SK-N-SH (cell line): ENCODE results near the gene LRTM1. TPM values are rescaled to one million over a fixed set of nuclear protein-coding genes. Genes with fewer than 3 reads are reported as not detected.
A peak's percentile ranks its signal among the peaks of the same experiment; 100 is the strongest.

Experiments
- CTCF ChIA-PET: fragments of 300-600, 350-600 bp; formaldehyde crosslinking; extraction: SDS; loops from one replicate; lab custom pipeline; 2021; lab: Yijun Ruan, JAX
- POLR2A ChIA-PET: fragments of 350-600 bp; sonication (Branson Sonifier 250); formaldehyde crosslinking; extraction: SDS; loops from one replicate; lab custom pipeline; 2020; ENCODE audit warnings: antibody characterized with exemption, inconsistent platforms; lab: Yijun Ruan, JAX
- DNase-seq: peaks from one replicate; pipeline ENCODE4 v3.0.0; 2012
- H2AFZ ChIP-seq: fragments of 200-600 bp; sonication (generic); 2 replicates; pipeline ENCODE4 v1.8.1; 2016; ENCODE audit warnings: antibody characterized with exemption, mild to moderate bottlenecking, low read depth
- H3F3A ChIP-seq: fragments of 200-600 bp; sonication (generic); replicated peaks from 2 replicates; pipeline ENCODE3; 2016; ENCODE audit warnings: antibody characterized with exemption, mild to moderate bottlenecking; ENCODE audit not compliant: insufficient read depth
- H3K27ac ChIP-seq, 2 experiments: fragments of 200-500 bp in 1 of 2; fragments of 200-600 bp in 1 of 2; sonication (Bioruptor generic) in 1 of 2; sonication (generic), shearing (Covaris generic) in 1 of 2; 2 replicates each; pipeline versions ENCODE4 v1.5.1 to v1.6.1; 2014 to 2016; ENCODE audit warnings: low read depth in 2 of 2, inconsistent platforms in 1 of 2, low read length in 1 of 2, mild to moderate bottlenecking in 1 of 2, mixed read lengths in 1 of 2
- H3K27me3 ChIP-seq: fragments of 200-600 bp; sonication (generic), shearing (Covaris generic); 2 replicates; pipeline ENCODE4 v1.6.1; 2016; ENCODE audit warnings: mixed run types; ENCODE audit not compliant: insufficient read depth
- H3K36me3 ChIP-seq, 2 experiments: fragments of 200-500 bp in 1 of 2; fragments of 200-600 bp in 1 of 2; sonication (Bioruptor generic) in 1 of 2; sonication (generic) in 1 of 2; replicated peaks in 1 of 2; 2 replicates each; pipeline versions ENCODE3 to v1.5.1; 2014 to 2016; ENCODE audit warnings: low read length in 1 of 2, mild to moderate bottlenecking in 1 of 2; ENCODE audit not compliant: insufficient read depth in 2 of 2, control insufficient read depth in 1 of 2
- H3K4me1 ChIP-seq, 2 experiments: fragments of 200-500 bp in 1 of 2; fragments of 200-600 bp in 1 of 2; sonication (Bioruptor generic) in 1 of 2; sonication (generic), shearing (Covaris generic) in 1 of 2; 2 replicates each; pipeline versions ENCODE4 v1.5.1 to v1.6.1; 2014 to 2016; ENCODE audit warnings: low read depth in 1 of 2, low read length in 1 of 2, mixed run types in 1 of 2; ENCODE audit not compliant: insufficient read depth in 2 of 2, control insufficient read depth in 1 of 2
- H3K4me2 ChIP-seq: fragments of 200-600 bp; sonication (generic), shearing (Covaris generic); 2 replicates; pipeline ENCODE4 v1.6.1; 2017; ENCODE audit warnings: mixed run types
- H3K4me3 ChIP-seq, 2 experiments: fragments of 200-500 bp in 1 of 2; fragments of 200-600 bp in 1 of 2; sonication (Bioruptor generic) in 1 of 2; sonication (generic), shearing (Covaris generic) in 1 of 2; 2 replicates each; pipeline versions ENCODE4 v1.5.1 to v1.8.1; 2014 to 2016; ENCODE audit warnings: low read depth in 2 of 2, inconsistent platforms in 1 of 2, low read length in 1 of 2, mild to moderate bottlenecking in 1 of 2, mixed read lengths in 1 of 2, moderate library complexity in 1 of 2
- H3K79me2 ChIP-seq: fragments of 200-600 bp; sonication (generic); 2 replicates; pipeline ENCODE4 v1.8.1; 2017; ENCODE audit warnings: mild to moderate bottlenecking; ENCODE audit not compliant: insufficient read depth
- H3K9ac ChIP-seq: fragments of 200-600 bp; sonication (generic); 2 replicates; pipeline ENCODE4 v1.6.1; 2017; ENCODE audit warnings: mixed run types
- H3K9me2 ChIP-seq: fragments of 200-600 bp; sonication (generic); 2 replicates; pipeline ENCODE4 v1.6.1; 2017; ENCODE audit warnings: mixed run types
- H3K9me3 ChIP-seq: fragments of 200-600 bp; sonication (generic); 2 replicates; pipeline ENCODE4 v1.6.1; 2017; ENCODE audit warnings: mixed run types, mild to moderate bottlenecking, moderate library complexity
- H4K20me1 ChIP-seq: fragments of 200-600 bp; sonication (generic); 2 replicates; pipeline ENCODE4 v1.6.1; 2017; ENCODE audit warnings: mild to moderate bottlenecking, mixed run types; ENCODE audit not compliant: insufficient read depth
- CHD2 ChIP-seq: fragments of 150-350 bp; IDR thresholded peaks from 2 replicates; pipeline ENCODE4 v1.6.1; 2018; ENCODE audit warnings: low read length; ENCODE audit not compliant: partially characterized antibody
- ELF1 ChIP-seq: IDR thresholded peaks from 2 replicates; pipeline ENCODE4 v1.4.0; 2012
- EP300 ChIP-seq, 2 experiments: IDR thresholded peaks; 2 replicates each; pipeline versions ENCODE4 v1.4.0 to v1.6.1; 2012; ENCODE audit warnings: borderline replicate concordance in 1 of 2, low read depth in 1 of 2, low read length in 1 of 2
- EZH2phosphoT487 ChIP-seq: fragments of 200-600 bp; sonication (generic); IDR thresholded peaks from 2 replicates; pipeline ENCODE4 v1.6.1; 2017; ENCODE audit warnings: low read depth, mixed run types, mild to moderate bottlenecking, antibody characterized with exemption, moderate library complexity, borderline replicate concordance
- FOSL2 ChIP-seq: IDR thresholded peaks from 2 replicates; pipeline ENCODE4 v1.4.0; 2012; ENCODE audit warnings: low read depth, mild to moderate bottlenecking, moderate library complexity, borderline replicate concordance
- FOXJ3 ChIP-seq: sonication (generic); formaldehyde crosslinking; IDR thresholded peaks from 2 replicates; pipeline ENCODE4 v1.5.1; 2020; ENCODE audit warnings: mild to moderate bottlenecking, missing genetic modification reagents
- FOXM1 ChIP-seq: IDR thresholded peaks from 2 replicates; pipeline ENCODE4 v1.4.0; 2012; ENCODE audit warnings: low read depth, mild to moderate bottlenecking
- GABPA ChIP-seq: IDR thresholded peaks from 2 replicates; pipeline ENCODE4 v1.4.0; 2012; ENCODE audit warnings: low read depth, mild to moderate bottlenecking
- GATA2 ChIP-seq: sonication (generic); formaldehyde crosslinking; IDR thresholded peaks from 2 replicates; pipeline ENCODE4 v1.5.0; 2020; ENCODE audit warnings: mild to moderate bottlenecking, missing genetic modification reagents
- JUND ChIP-seq: IDR thresholded peaks from 2 replicates; pipeline ENCODE4 v1.4.0; 2012
- MEF2A ChIP-seq: IDR thresholded peaks from 2 replicates; pipeline ENCODE4 v1.4.0; 2012; ENCODE audit warnings: low read depth, borderline replicate concordance
- MXI1 ChIP-seq: IDR thresholded peaks from 2 replicates; pipeline ENCODE4 v1.6.1; 2012; ENCODE audit warnings: mild to moderate bottlenecking, low read depth, low read length, improper control_type of control experiment
- NFIC ChIP-seq: IDR thresholded peaks from 2 replicates; pipeline ENCODE4 v1.4.0; 2012; ENCODE audit warnings: borderline replicate concordance
- POLR2AphosphoS5 ChIP-seq: IDR thresholded peaks from 2 replicates; pipeline ENCODE4 v1.6.1; 2012; ENCODE audit warnings: low read depth, low read length
- RAD21 ChIP-seq: IDR thresholded peaks from 2 replicates; pipeline ENCODE4 v1.6.1; 2012; ENCODE audit warnings: mild to moderate bottlenecking, low read length
- RCOR1 ChIP-seq: fragments of 150-350 bp; IDR thresholded peaks from 2 replicates; pipeline ENCODE4 v1.6.1; 2017; ENCODE audit warnings: antibody characterized with exemption, low read length
- RFX5 ChIP-seq: IDR thresholded peaks from 2 replicates; pipeline ENCODE4 v1.6.1; 2012; ENCODE audit warnings: mild to moderate bottlenecking, improper control_type of control experiment, low read length
- RXRA ChIP-seq: IDR thresholded peaks from 2 replicates; pipeline ENCODE4 v1.4.0; 2012; ENCODE audit warnings: low read depth, mild to moderate bottlenecking, borderline replicate concordance
- SMC3 ChIP-seq: IDR thresholded peaks from 2 replicates; pipeline ENCODE4 v1.6.1; 2012; ENCODE audit warnings: low read depth, low read length, improper control_type of control experiment
- TAF1 ChIP-seq: IDR thresholded peaks from 2 replicates; pipeline ENCODE4 v1.6.1; 2012; ENCODE audit warnings: low read depth, mild to moderate bottlenecking, low read length, moderate library complexity, borderline replicate concordance
- TEAD4 ChIP-seq: IDR thresholded peaks from 2 replicates; pipeline ENCODE4 v1.4.0; 2012; ENCODE audit warnings: mild to moderate bottlenecking, borderline replicate concordance; ENCODE audit not compliant: insufficient read depth
- YY1 ChIP-seq: IDR thresholded peaks from 2 replicates; pipeline ENCODE4 v1.4.0; 2012; ENCODE audit warnings: low read depth, mild to moderate bottlenecking
- WGBS: methylation state at CpG from one replicate; pipeline ENCODE4 v1.1.6; 2017; ENCODE audit warnings: low lambda C conversion rate; 5-methylcytosine and 5-hydroxymethylcytosine counted together
- polyA plus RNA-seq, 3 experiments: library from polyadenylated mRNA; depleted of rRNA; stranded (reverse); fragments of >200 nt; gene quantifications; 2 replicates each; pipeline ENCODE4 v1.2.3, GENCODE V29; 2012
- TF ChIP-seq, protein P1 (sequence below): IDR thresholded peaks from 2 replicates; pipeline ENCODE4 v1.6.1; 2012; ENCODE audit warnings: mild to moderate bottlenecking, low read depth, low read length, moderate library complexity
- TF ChIP-seq, protein P2 (sequence below): fragments of 200-600 bp; sonication (generic); IDR thresholded peaks from 2 replicates; pipeline ENCODE4 v1.6.1; 2017; ENCODE audit warnings: antibody characterized with exemption, mild to moderate bottlenecking, moderate library complexity
- TF ChIP-seq, protein P3 (sequence below): IDR thresholded peaks from 2 replicates; pipeline ENCODE4 v1.4.0; 2012; ENCODE audit warnings: low read depth
- TF ChIP-seq, protein P4 (sequence below): IDR thresholded peaks from 2 replicates; pipeline ENCODE4; 2012
- TF ChIP-seq, protein P5 (sequence below): fragments of 150-350 bp; IDR thresholded peaks from 2 replicates; pipeline ENCODE4 v1.6.1; 2017; ENCODE audit warnings: antibody characterized with exemption, low read length, low read depth, borderline replicate concordance

Gene LRTM1
- polyA plus RNA-seq, 1 of the 3 experiments (the other 2 are of a cell fraction), result 0.03 TPM

DNA sequence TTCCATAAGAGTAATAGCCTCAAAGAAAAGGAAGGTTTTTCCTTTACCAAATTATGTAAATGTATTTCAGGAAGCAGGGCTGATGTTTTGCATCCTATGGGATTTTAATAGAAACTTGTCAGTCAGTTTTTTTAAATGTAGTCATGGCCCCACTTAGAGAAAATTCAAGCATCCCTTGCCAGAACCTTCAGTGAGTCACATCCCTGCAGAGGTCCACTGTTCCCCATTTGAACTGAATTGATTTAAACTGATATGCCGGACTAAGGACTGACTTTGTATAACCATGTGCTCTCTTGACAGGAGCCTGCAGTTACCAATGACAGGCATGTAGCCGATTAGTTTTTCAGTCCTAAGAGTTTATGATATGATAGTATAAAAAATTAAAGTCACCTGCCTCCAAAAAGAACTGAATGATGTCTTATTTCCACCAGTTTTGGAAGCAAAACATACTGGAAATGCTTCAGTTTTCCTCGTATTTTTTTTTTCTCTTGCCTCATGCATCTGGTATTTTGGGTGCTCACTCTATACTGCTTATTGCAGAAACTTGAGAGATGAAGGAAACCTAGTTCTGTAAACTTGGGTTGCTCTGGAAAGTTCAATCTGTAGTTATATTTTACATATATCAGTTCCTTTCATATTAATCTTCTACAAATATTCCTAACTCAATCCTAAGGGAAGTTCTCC, 30.7 kb downstream of the LRTM1 start:
- CTCF ChIA-PET, result no interaction called here
- POLR2A ChIA-PET, result no interaction called here
- 17% methylated on average over 3 of the region's 3 CpGs for WGBS
- Histone ChIP-seq H3K4me1 (peaks cover 3 to 28% of the 10 kb centered on the region in 2 experiments; a peak in 3 of 4 replicates), H3K4me2 (peak overlapping the region; percentile 67), H3K9ac (peak overlapping the region; percentile 53), H4K20me1 (no peaks in the 10 kb centered on the region), H3K27ac (peak overlapping the region in 1 of 2 experiments; percentile 90; a peak in 3 of 4 replicates), H2AFZ (peak overlapping the region; percentile 67; the same call in 1 of the 2 replicates), H3F3A (peaks cover 37% of the 10 kb centered on the region), H3K27me3 (no peaks in the 10 kb centered on the region), H3K4me3 (no peak overlapping the region), H3K79me2 (no peaks in the 10 kb centered on the region), H3K36me3 (no peaks in the 10 kb centered on the region), H3K9me2 (no peaks in the 10 kb centered on the region), H3K9me3 (no peaks in the 10 kb centered on the region)
- no peak for DNase-seq
- TF ChIP-seq POLR2AphosphoS5, result no peak; the same call in 1 of the 2 replicates
- peak; percentile 58; the same call in 1 of the 2 replicates for TF ChIP-seq MXI1
- no peak for TF ChIP-seq GABPA
- TF ChIP-seq, protein P1, sequence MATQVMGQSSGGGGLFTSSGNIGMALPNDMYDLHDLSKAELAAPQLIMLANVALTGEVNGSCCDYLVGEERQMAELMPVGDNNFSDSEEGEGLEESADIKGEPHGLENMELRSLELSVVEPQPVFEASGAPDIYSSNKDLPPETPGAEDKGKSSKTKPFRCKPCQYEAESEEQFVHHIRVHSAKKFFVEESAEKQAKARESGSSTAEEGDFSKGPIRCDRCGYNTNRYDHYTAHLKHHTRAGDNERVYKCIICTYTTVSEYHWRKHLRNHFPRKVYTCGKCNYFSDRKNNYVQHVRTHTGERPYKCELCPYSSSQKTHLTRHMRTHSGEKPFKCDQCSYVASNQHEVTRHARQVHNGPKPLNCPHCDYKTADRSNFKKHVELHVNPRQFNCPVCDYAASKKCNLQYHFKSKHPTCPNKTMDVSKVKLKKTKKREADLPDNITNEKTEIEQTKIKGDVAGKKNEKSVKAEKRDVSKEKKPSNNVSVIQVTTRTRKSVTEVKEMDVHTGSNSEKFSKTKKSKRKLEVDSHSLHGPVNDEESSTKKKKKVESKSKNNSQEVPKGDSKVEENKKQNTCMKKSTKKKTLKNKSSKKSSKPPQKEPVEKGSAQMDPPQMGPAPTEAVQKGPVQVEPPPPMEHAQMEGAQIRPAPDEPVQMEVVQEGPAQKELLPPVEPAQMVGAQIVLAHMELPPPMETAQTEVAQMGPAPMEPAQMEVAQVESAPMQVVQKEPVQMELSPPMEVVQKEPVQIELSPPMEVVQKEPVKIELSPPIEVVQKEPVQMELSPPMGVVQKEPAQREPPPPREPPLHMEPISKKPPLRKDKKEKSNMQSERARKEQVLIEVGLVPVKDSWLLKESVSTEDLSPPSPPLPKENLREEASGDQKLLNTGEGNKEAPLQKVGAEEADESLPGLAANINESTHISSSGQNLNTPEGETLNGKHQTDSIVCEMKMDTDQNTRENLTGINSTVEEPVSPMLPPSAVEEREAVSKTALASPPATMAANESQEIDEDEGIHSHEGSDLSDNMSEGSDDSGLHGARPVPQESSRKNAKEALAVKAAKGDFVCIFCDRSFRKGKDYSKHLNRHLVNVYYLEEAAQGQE, result no peak
- TF ChIP-seq NFIC, result peak; percentile 81
- no peak for TF ChIP-seq SMC3
- TF ChIP-seq ELF1, result no peak
- no peak for TF ChIP-seq CHD2
- TF ChIP-seq MEF2A, result peak; percentile 67
- no peak for TF ChIP-seq RCOR1
- no peak for TF ChIP-seq RAD21
- TF ChIP-seq RFX5, result no peak
- TF ChIP-seq FOXM1, result peak; percentile 43; the same call in 1 of the 2 replicates
- TF ChIP-seq EZH2phosphoT487, result no peak
- TF ChIP-seq FOSL2, result peak; percentile 82
- peak; percentile 58; the same call in 1 of the 2 replicates for TF ChIP-seq JUND
- TF ChIP-seq, protein P2, sequence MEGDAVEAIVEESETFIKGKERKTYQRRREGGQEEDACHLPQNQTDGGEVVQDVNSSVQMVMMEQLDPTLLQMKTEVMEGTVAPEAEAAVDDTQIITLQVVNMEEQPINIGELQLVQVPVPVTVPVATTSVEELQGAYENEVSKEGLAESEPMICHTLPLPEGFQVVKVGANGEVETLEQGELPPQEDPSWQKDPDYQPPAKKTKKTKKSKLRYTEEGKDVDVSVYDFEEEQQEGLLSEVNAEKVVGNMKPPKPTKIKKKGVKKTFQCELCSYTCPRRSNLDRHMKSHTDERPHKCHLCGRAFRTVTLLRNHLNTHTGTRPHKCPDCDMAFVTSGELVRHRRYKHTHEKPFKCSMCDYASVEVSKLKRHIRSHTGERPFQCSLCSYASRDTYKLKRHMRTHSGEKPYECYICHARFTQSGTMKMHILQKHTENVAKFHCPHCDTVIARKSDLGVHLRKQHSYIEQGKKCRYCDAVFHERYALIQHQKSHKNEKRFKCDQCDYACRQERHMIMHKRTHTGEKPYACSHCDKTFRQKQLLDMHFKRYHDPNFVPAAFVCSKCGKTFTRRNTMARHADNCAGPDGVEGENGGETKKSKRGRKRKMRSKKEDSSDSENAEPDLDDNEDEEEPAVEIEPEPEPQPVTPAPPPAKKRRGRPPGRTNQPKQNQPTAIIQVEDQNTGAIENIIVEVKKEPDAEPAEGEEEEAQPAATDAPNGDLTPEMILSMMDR, result no peak
- TF ChIP-seq, protein P3, sequence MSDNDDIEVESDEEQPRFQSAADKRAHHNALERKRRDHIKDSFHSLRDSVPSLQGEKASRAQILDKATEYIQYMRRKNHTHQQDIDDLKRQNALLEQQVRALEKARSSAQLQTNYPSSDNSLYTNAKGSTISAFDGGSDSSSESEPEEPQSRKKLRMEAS, result peak; percentile 90
- TF ChIP-seq FOXJ3 (CRISPR knock-in tag), result no peak
- no peak for TF ChIP-seq GATA2 (CRISPR knock-in tag)
- peak in 1 of 2 experiments; percentile 85; a peak in 2 of 4 replicates for TF ChIP-seq EP300 (IDR thresholded peaks at IDR 0.05; ENCODE audit: borderline replicate concordance in 1 of 2, low read depth in 1 of 2, low read length in 1 of 2)
- peak; percentile 31; the same call in 1 of the 2 replicates for TF ChIP-seq RXRA
- TF ChIP-seq YY1, result no peak
- no peak for TF ChIP-seq TAF1
- 0 out of 2 replicates have a peak, but pooled peaks have one; percentile 48 for TF ChIP-seq TEAD4
- TF ChIP-seq, protein P4, sequence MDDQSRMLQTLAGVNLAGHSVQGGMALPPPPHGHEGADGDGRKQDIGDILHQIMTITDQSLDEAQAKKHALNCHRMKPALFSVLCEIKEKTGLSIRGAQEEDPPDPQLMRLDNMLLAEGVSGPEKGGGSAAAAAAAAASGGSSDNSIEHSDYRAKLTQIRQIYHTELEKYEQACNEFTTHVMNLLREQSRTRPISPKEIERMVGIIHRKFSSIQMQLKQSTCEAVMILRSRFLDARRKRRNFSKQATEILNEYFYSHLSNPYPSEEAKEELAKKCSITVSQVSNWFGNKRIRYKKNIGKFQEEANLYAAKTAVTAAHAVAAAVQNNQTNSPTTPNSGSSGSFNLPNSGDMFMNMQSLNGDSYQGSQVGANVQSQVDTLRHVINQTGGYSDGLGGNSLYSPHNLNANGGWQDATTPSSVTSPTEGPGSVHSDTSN, result peak; percentile 81
- TF ChIP-seq, protein P5, sequence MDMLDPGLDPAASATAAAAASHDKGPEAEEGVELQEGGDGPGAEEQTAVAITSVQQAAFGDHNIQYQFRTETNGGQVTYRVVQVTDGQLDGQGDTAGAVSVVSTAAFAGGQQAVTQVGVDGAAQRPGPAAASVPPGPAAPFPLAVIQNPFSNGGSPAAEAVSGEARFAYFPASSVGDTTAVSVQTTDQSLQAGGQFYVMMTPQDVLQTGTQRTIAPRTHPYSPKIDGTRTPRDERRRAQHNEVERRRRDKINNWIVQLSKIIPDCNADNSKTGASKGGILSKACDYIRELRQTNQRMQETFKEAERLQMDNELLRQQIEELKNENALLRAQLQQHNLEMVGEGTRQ, result no peak
